ENCODE data around the gene SAP30L. TPM values are rescaled to one million over a fixed set of nuclear protein-coding genes. Genes with fewer than 3 reads are reported as not detected.

The SAP30L gene
- total RNA-seq, 1 experiment from 2014 or later = 45.9 TPM

GRCh38 chr5:154456540-154456939 lies 10.7 kb downstream of the SAP30L start:
- Mint-ChIP-seq H3K27ac (ENCODE audit: low read depth, unreplicated experiment) (no peak overlapping the region), H3K4me3 (ENCODE audit: unreplicated experiment) (no peak overlapping the region), H3K27me3 (ENCODE audit: insufficient read depth, unreplicated experiment) (no peaks in the 10 kb centered on the region), H3K9me3 (ENCODE audit: unreplicated experiment) (no peaks in the 10 kb centered on the region), H3K4me1 (ENCODE audit: insufficient read depth, unreplicated experiment) (no peaks in the 10 kb centered on the region), H3K36me3 (ENCODE audit: insufficient read depth, unreplicated experiment) (peaks cover 72% of the 10 kb centered on the region)
- CTCF ChIA-PET = interaction anchor here (1.1 to 4.6 kb wide), 4 partner anchors 11 to 489 kb away, joined by 3 to 32 read pairs (median 4); no protein-coding TSS in a partner anchor
- POLR2A ChIA-PET = interaction anchor here (0.7 to 4.4 kb wide), 2 partner anchors 9 to 19 kb away, joined by 3 to 34 read pairs; partner anchors contain the start of gene SAP30L
- intact Hi-C loops (cut with micrococcal nuclease) = no loop called here
- DNase-seq (ENCODE audit: unreplicated experiment) = no peak
- no TSS peak for BruUV-seq (replicated peaks)
- no peak for TF ChIP-seq CTCF (IDR thresholded peaks at IDR 0.05; ENCODE audit: unreplicated experiment)

GRCh38 chr5:154459015-154459414 lies 13.2 kb downstream of the SAP30L start:
- no peaks in the 10 kb centered on the region for H3K27me3 Mint-ChIP-seq (ENCODE audit: insufficient read depth, unreplicated experiment)
- TF ChIP-seq CTCF (IDR thresholded peaks at IDR 0.05; ENCODE audit: unreplicated experiment) = no peak
- H3K4me3 Mint-ChIP-seq (ENCODE audit: unreplicated experiment) = no peak overlapping the region
- H3K4me1 Mint-ChIP-seq (ENCODE audit: insufficient read depth, unreplicated experiment) = no peaks in the 10 kb centered on the region
- no TSS peak for BruUV-seq (replicated peaks)
- H3K36me3 Mint-ChIP-seq (ENCODE audit: insufficient read depth, unreplicated experiment) = peaks cover 51% of the 10 kb centered on the region
- no peak overlapping the region for H3K27ac Mint-ChIP-seq (ENCODE audit: low read depth, unreplicated experiment)
- DNase-seq (ENCODE audit: unreplicated experiment) = no peak
- no peaks in the 10 kb centered on the region for H3K9me3 Mint-ChIP-seq (ENCODE audit: unreplicated experiment)
- intact Hi-C loops (cut with micrococcal nuclease) = no loop called here
- CTCF ChIA-PET = interaction anchor here (0.6 to 4.6 kb wide), 5 partner anchors 9 to 945 kb away, joined by 3 to 32 read pairs (median 4); no protein-coding TSS in a partner anchor
- POLR2A ChIA-PET = interaction anchor here (4.4 kb wide), 1 partner anchor 12 kb away, joined by 34 read pairs; the partner anchor contains the start of gene SAP30L

- intact Hi-C loops (cut with micrococcal nuclease) = no loop called here
- POLR2A ChIA-PET = no interaction called here
Measured at GRCh38 chr5:154460172-154460571, 14.4 kb downstream of the SAP30L start.

GRCh38 chr5:154461531-154461930 lies 15.7 kb downstream of the SAP30L start:
- H3K4me1 Mint-ChIP-seq (ENCODE audit: insufficient read depth, unreplicated experiment) = no peaks in the 10 kb centered on the region
- no peak overlapping the region for H3K27ac Mint-ChIP-seq (ENCODE audit: low read depth, unreplicated experiment)
- peak; percentile 43 for DNase-seq (ENCODE audit: unreplicated experiment)
- H3K27me3 Mint-ChIP-seq (ENCODE audit: insufficient read depth, unreplicated experiment) = no peaks in the 10 kb centered on the region
- BruUV-seq (replicated peaks) = no TSS peak
- H3K4me3 Mint-ChIP-seq (ENCODE audit: unreplicated experiment) = no peak overlapping the region
- ChIA-PET POLR2A (interaction anchor here (1.2 to 1.6 kb wide), 2 partner anchors 15 to 17 kb away, joined by 4 read pairs; no protein-coding TSS in a partner anchor), CTCF (interaction anchor here (0.9 to 13.0 kb wide), 12 partner anchors 9 to 397 kb away, joined by 3 to 351 read pairs (median 4); no protein-coding TSS in a partner anchor)
- intact Hi-C loops (cut with micrococcal nuclease) = no loop called here
- peak; percentile 13 for TF ChIP-seq CTCF (IDR thresholded peaks at IDR 0.05; ENCODE audit: unreplicated experiment)
- H3K9me3 Mint-ChIP-seq (ENCODE audit: unreplicated experiment) = no peaks in the 10 kb centered on the region
- peaks cover 25% of the 10 kb centered on the region for H3K36me3 Mint-ChIP-seq (ENCODE audit: insufficient read depth, unreplicated experiment)

More at GRCh38 chr5:154460172-154460571, 14.4 kb downstream of the SAP30L start:
- H3K27me3 Mint-ChIP-seq (ENCODE audit: insufficient read depth, unreplicated experiment) = no peaks in the 10 kb centered on the region
- no TSS peak for BruUV-seq (replicated peaks)
- TF ChIP-seq CTCF (IDR thresholded peaks at IDR 0.05; ENCODE audit: unreplicated experiment) = no peak
- H3K4me1 Mint-ChIP-seq (ENCODE audit: insufficient read depth, unreplicated experiment) = no peaks in the 10 kb centered on the region
- peaks cover 39% of the 10 kb centered on the region for H3K36me3 Mint-ChIP-seq (ENCODE audit: insufficient read depth, unreplicated experiment)
- CTCF ChIA-PET = interaction anchor here (0.6 to 4.6 kb wide), 7 partner anchors 8 to 267 kb away, joined by 3 to 32 read pairs (median 4); partner anchors contain the start of gene SAP30L
- H3K9me3 Mint-ChIP-seq (ENCODE audit: unreplicated experiment) = no peaks in the 10 kb centered on the region
- H3K27ac Mint-ChIP-seq (ENCODE audit: low read depth, unreplicated experiment) = no peak overlapping the region
- no peak overlapping the region for H3K4me3 Mint-ChIP-seq (ENCODE audit: unreplicated experiment)
- no peak for DNase-seq (ENCODE audit: unreplicated experiment)
